Body of pancreas (tissue), 4 donors: Measurements from ENCODE around the gene TMBIM4.

ENCODE experiments used
- CTCF ChIP-seq, 7 experiments: fragments of 450-650 bp in 4 of 7; fragments of 200-600 bp in 3 of 7; sonication (generic) in 3 of 7; IDR thresholded peaks; one replicate each; pipeline ENCODE4 v1.5.1; 2016 to 2019; ENCODE audit warnings: antibody characterized with exemption in 7 of 7
- POLR2A ChIP-seq, 3 donors: fragments of 450-650 bp; IDR thresholded peaks; one replicate each; pipeline ENCODE4 v1.6.1; 2016; ENCODE audit warnings: antibody characterized with exemption in 3 of 3, mild to moderate bottlenecking in 2 of 3

- TF ChIP-seq POLR2A (IDR thresholded peaks at IDR 0.05) (no peak), CTCF (IDR thresholded peaks at IDR 0.05) (no peak)
These were observed 50.4 kb downstream of the TMBIM4 start for GRCh38 chr12:66119229-66119869.
